ENCODE measurements around the gene DEFB114.

DEFB114 gene

DNA sequence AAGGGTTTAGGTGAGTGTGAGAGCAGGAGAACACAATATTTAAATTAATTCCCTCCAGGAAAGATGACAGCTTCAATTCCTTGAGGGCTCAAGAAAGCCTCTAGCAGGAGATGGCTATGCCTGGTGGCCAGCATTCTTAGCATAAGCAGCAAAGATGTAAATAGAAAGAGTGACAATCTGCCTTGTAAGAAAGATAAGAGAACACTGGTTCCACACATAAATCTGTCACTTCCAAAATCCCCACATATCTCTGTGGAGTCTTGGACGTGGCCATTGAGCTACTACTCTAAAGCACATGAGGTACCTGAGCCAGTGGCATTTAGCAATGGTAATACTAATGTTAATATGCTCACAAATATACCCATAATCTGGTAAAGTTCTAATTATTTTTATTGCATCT lies 29.2 kb downstream of the DEFB114 start:
- DNase-seq = no peak

DNA sequence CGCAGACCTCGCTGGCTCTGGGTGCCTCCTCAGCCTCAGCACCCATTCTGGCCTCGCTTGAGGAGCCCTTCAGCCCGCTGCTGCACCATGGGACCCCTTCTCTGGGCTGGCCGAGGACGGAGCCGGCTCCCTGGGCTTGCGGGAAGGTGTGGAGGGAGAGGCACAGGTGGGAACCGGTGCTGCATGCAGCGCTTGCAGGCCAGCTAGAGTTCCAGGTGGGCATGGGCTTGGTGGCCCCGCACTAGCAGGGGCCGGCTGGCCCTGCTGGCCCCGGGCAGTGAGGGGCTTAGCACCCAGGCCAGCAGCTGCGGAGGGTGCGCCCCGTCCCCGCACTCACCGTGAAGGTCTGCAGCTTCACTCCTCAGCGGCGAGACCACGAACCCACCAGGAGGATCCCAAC lies 30.4 kb downstream of the DEFB114 start:
- DNase-seq = no peak

DNA sequence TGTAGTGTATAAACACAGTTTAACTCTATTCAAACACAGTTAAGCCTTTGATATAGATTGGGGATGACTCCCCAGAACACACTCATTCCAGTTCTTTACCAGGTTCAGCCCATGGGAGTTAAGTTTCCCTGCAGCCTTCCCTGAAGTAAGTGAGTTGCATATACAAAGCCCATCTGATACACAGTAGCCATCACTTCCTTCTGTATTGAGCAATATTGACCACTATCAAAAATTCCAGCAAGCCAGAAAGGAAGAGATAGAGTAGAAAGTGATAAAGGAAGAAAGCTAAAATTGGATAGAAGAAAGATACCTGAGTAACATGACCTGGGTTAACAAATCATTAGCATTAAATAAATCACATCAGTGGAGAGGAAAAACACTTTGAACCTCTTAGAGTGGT lies 34.6 kb downstream of the DEFB114 start:
- DNase-seq = no peak

DNA sequence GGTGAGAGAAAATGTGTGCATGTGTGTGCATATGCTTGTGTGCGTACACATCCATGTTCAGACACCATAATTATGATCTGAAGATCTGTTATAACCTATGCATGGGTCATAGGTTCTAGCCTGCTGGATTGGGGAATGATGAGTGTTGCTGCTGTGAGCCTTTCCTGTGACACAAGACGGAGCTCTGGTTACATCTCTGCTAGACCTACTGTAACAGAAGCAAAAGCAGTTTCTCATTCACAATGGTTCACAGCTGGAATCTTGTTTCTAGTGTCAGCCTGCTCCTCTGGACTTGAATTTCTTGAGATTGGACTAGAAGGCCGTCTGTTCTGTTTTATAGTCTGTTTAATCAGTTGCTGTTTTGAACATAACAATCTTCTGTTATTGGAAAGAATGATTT lies 40.1 kb downstream of the DEFB114 start:
- no peak for DNase-seq

DNA sequence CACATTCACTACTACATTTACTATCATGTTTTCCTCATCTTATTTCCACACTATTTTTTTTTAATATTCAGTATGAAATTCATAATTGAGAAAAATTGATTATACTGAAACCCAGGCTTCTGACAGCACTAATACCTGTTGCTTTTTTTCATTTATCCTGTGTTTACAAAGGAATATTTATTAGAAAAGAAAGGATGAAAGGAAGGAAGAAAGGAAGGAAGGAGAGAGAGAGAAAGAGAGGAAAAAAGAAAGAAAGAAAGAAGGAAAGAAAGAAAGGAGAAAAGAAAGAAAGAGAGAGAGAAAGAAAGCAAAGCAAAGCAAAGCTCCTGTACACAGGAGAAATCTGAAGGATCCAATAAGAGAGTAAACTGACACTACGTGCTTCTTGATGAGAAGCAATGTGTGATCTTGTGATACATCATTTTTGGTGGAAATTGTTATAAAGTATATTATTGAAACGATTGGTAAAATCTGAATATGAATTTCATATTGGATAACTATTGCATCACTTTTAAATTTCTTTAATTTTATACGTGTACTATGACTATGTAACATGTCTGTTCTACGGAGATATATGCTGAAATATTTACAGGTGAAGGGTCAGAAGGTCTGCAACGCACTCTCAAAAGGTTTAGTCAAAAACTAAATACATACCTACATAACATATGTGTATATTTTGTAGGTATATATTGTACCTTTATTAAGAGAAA lies 43.9 kb downstream of the DEFB114 start:
- no peak for DNase-seq

DNA sequence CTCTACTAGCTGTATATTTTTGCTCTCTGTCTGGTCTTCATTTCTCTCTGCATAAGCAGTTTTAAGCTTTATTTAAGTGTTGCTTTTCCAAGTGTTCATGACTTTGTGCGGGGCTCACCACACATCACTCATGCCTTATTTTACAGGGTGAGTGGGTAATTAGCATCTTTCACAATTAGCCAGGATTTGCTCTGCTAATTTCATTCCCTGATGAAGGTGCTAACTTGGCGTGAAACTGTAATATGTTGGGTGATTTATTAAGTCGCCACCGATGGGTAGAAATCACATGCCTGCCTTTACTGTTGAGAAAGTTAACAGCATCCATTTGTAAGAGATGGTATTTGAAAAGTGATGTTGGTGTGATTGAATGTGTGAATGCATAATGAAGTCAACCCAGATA lies 44.7 kb downstream of the DEFB114 start:
- no peak for DNase-seq

DNA sequence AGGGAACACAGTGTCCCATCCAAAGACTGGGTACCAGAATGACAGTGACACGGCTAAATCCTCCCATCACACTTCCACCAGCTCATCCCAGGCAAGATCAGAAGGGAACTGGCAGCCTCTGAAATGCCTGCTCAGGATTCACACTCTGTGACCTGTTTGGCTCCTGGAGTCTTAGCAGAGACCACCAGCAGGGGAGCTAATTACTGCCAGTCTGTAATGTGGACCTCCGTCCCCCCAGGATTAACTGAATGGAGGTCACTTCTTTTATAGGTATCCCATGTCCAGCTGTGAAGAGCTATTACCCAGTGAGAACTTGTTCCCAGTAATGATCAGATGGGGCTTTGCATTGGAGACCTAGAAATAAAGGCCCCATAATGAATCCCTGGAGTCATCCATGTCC lies 45.2 kb downstream of the DEFB114 start:
- DNase-seq = no peak

DNA sequence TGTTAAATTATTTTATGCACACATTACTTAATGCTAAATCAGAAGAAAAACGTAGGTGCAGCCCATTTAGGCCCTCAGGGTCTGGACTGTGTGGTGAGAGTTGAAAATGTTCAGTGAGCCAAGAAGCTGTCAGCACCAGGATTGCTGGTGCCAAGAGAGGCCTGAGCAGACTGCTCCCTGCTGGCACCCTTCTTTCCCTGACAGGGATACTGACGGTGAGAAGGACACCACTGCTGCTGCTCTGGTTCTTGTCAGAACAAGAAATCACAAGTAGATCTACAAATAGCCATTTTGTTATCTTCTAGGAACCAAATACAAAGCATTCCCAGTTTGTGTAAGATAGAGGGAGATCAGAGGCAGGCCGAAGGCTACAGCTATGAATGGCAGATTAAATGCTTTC lies 48.9 kb downstream of the DEFB114 start:
- DNase-seq = no peak

DNA sequence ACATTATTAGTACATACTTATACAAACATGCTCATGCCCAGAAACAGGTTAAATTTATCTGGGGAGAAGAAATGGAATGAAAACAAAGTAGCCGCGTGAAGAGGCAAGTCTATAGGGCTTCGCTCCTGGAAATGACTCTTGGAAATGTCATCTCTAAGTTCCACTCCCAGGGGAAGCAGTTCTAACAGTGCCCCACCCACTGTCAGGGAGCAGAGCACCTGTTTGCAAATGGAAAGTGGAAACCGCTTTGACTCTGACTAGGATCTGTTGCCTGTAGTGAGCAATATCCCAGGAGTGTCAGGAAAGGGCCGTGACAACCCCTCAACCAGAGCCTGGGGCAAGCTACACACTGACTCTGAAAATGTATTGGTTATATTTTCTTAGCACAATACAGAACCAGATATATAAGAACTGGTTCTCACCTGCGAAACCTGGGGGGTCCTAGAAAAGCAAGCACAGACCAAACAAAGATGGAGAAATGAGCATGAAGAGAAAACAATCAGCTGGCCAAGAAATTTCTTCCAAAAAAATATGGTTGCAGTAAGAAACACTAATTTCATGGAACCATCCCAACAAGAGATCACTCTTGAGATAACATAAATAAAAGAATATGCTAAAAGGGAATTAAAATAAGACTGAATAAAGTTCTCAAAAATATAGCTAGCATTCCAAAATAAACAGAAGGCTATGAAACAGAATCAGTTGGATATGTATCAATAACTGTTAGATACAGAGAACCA lies 50.2 kb downstream of the DEFB114 start:
- DNase-seq = no peak

DNA sequence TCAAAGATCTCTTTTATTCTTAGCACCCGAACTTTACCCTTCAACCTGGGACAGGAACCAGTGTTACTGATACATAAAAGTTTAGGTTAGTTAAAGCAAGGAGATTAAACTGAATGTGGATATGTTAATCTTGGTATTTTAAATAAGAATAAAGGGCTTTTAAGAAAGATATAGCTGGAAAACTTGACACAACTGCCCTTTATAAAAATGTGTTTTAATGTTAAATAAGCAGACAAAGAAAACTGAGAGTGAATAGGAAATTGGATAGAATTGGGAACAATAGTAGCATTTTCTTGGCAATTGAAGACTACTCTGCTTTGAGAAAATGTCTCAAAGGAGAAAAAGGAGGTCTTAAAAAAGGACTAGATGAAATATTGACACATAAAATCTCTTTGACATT lies 51.8 kb downstream of the DEFB114 start:
- no peak for DNase-seq

DNA sequence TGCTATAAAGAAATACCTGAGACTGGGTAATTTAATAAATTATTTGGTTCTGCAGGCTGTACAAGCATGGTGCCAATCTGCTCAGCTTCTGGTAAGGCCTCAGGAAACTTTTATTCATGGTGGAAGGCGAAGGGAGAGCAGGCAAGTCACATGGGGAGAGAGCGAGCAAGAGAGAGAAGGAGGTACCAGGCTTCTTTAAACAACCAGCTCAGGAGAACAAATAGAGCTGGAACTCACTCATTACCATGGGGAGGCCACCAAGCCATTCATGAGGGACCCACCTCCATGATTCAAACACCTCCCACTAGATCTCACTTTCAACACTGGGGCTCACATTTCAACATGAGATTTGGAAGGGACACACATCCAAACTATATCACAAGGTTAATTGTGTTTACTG lies 52.7 kb downstream of the DEFB114 start:
- DNase-seq = no peak
